Measurements from ENCODE around the gene KMT2D. TPM values are rescaled to one million over a fixed set of nuclear protein-coding genes. Genes with fewer than 3 reads are reported as not detected.
A peak's percentile ranks its signal among the peaks of the same experiment; 100 is the strongest.
"Not testable (repeated sequence)": the region's sequence is repeated elsewhere in the genome, so short reads cannot be mapped to it uniquely, and the experiment has no call there.

The KMT2D gene
- polyA plus RNA-seq, 4 donors = 31.8 to 65.9 (median 49.3) TPM

GRCh38 chr12:49089821-49090773 lies 29.5 kb upstream of the KMT2D start:
- no peak for DNase-seq (ENCODE audit: low read depth in 4 of 4, low spot score in 2 of 4)

- no peak for DNase-seq (ENCODE audit: low read depth in 4 of 4, low spot score in 2 of 4)
These were observed 28.3 kb upstream of the KMT2D start for GRCh38 chr12:49088932-49089330.

- DNase-seq (ENCODE audit: low read depth in 4 of 4, low spot score in 2 of 4) = peak in 1 of 4 donors; percentile 78
These were observed 27.7 kb upstream of the KMT2D start for GRCh38 chr12:49088150-49088931.

- DNase-seq (ENCODE audit: low read depth in 4 of 4, low spot score in 2 of 4) = no peak
These were observed 25.5 kb upstream of the KMT2D start for GRCh38 chr12:49086116-49086515.

GRCh38 chr12:49084438-49084837 lies 23.8 kb upstream of the KMT2D start:
- no peak for DNase-seq (ENCODE audit: low read depth in 4 of 4, low spot score in 2 of 4)

- DNase-seq (ENCODE audit: low read depth in 4 of 4, low spot score in 2 of 4) = no peak
These were observed 19.2 kb upstream of the KMT2D start for GRCh38 chr12:49079793-49080192.

- no peak for DNase-seq (ENCODE audit: low read depth in 4 of 4, low spot score in 2 of 4)
These were observed 10.4 kb upstream of the KMT2D start for GRCh38 chr12:49070971-49071370.

GRCh38 chr12:49069507-49070346 lies 9.1 kb upstream of the KMT2D start, which contains the start of gene RHEBL1:
TSS of gene RHEBL1 (minus strand) at chr12:49069979. CDS start at chr12:49069785, 194 bp downstream.
- DNase-seq (ENCODE audit: low read depth in 4 of 4, low spot score in 2 of 4) = peak in 3 of 4 donors; percentile 88 to 93 (median 90)

GRCh38 chr12:49068879-49069506 lies 8.4 kb upstream of the KMT2D start:
- no peak for DNase-seq (ENCODE audit: low read depth in 4 of 4, low spot score in 2 of 4)

GRCh38 chr12:49066120-49066519 lies 5.5 kb upstream of the KMT2D start:
- no peak for DNase-seq (ENCODE audit: low read depth in 4 of 4, low spot score in 2 of 4)

GRCh38 chr12:49064767-49065152 lies 4.2 kb upstream of the KMT2D start:
- no peak for DNase-seq (ENCODE audit: low read depth in 4 of 4, low spot score in 2 of 4)

GRCh38 chr12:49061916-49062315 lies 1.3 kb upstream of the KMT2D start:
- DNase-seq (ENCODE audit: low read depth in 4 of 4, low spot score in 2 of 4) = not testable (repeated sequence)

GRCh38 chr12:49061157-49061650 lies 610 bp upstream of the KMT2D start:
- no peak for DNase-seq (ENCODE audit: low read depth in 4 of 4, low spot score in 2 of 4)

- DNase-seq (ENCODE audit: low read depth in 4 of 4, low spot score in 2 of 4) = no peak
These were observed 1.1 kb downstream of the KMT2D start for GRCh38 chr12:49059299-49060171.

- DNase-seq (ENCODE audit: low read depth in 4 of 4, low spot score in 2 of 4) = no peak
These were observed 1.6 kb downstream of the KMT2D start for GRCh38 chr12:49059045-49059298.

- no peak for DNase-seq (ENCODE audit: low read depth in 4 of 4, low spot score in 2 of 4)
These were observed 2.1 kb downstream of the KMT2D start for GRCh38 chr12:49058366-49059044.

- no peak for DNase-seq (ENCODE audit: low read depth in 4 of 4, low spot score in 2 of 4)
These were observed 2.7 kb downstream of the KMT2D start for GRCh38 chr12:49057888-49058287.

- no peak for DNase-seq (ENCODE audit: low read depth in 4 of 4, low spot score in 2 of 4)
These were observed 4.4 kb downstream of the KMT2D start for GRCh38 chr12:49055978-49056754.
